ENCODE data around the gene BMPR1A. TPM values are rescaled to one million over a fixed set of nuclear protein-coding genes. Genes with fewer than 3 reads are reported as not detected.

BMPR1A gene
- total RNA-seq, 1 experiment from 2014 or later, result 104 TPM

- Mint-ChIP-seq H3K27me3 (ENCODE audit: low read depth) (no peaks in the 10 kb centered on the region), H3K36me3 (peaks cover 15% of the 10 kb centered on the region), H3K27ac (peak overlapping the region; percentile 81), H3K4me3 (no peak overlapping the region), H3K9me3 (peaks cover 3% of the 10 kb centered on the region; the same call in 1 of the 2 replicates), H3K4me1 (peaks cover 83% of the 10 kb centered on the region)
- TF ChIP-seq EMX1 (CRISPR knock-in tag; IDR thresholded peaks at IDR 0.05) (no peak), ZNF263 (CRISPR knock-in tag; IDR thresholded peaks at IDR 0.05; ENCODE audit: low read depth) (no peak), ZBTB43 (CRISPR knock-in tag; IDR thresholded peaks at IDR 0.05) (no peak), TEAD4 (CRISPR knock-in tag; IDR thresholded peaks at IDR 0.05) (no peak), CTCF (IDR thresholded peaks at IDR 0.05) (no peak), ATF2 (CRISPR knock-in tag; IDR thresholded peaks at IDR 0.05; ENCODE audit: borderline replicate concordance, low read depth) (no peak), TCF7 (CRISPR knock-in tag; IDR thresholded peaks at IDR 0.05; ENCODE audit: low read depth) (no peak), OVOL2 (CRISPR knock-in tag; IDR thresholded peaks at IDR 0.05; ENCODE audit: borderline replicate concordance) (no peak), ZSCAN18 (CRISPR knock-in tag; IDR thresholded peaks at IDR 0.05) (no peak), E2F4 (CRISPR knock-in tag; IDR thresholded peaks at IDR 0.05; ENCODE audit: borderline replicate concordance, low read depth) (no peak), E2F5 (CRISPR knock-in tag; IDR thresholded peaks at IDR 0.05) (no peak), ATF1 (CRISPR knock-in tag; IDR thresholded peaks at IDR 0.05) (no peak), HMGA2 (CRISPR knock-in tag; IDR thresholded peaks at IDR 0.05) (no peak), PREB (CRISPR knock-in tag; IDR thresholded peaks at IDR 0.05; ENCODE audit: borderline replicate concordance) (no peak), USF2 (CRISPR knock-in tag; IDR thresholded peaks at IDR 0.05) (no peak), PRRX2 (CRISPR knock-in tag; IDR thresholded peaks at IDR 0.05) (no peak), ZNF232 (CRISPR knock-in tag; IDR thresholded peaks at IDR 0.05) (no peak), NFATC4 (CRISPR knock-in tag; IDR thresholded peaks at IDR 0.05) (no peak)
- DNase-seq (ENCODE audit: low spot score), result no peak
- CTCF ChIA-PET, result no interaction called here
- POLR2A ChIA-PET, result no interaction called here
- ATAC-seq, result no peak
Observed at GRCh38 chr10:86813101-86813500, 56.7 kb downstream of the BMPR1A start.
